HepG2 (cell line): ENCODE results near the gene SYCP2L. TPM values are rescaled to one million over a fixed set of nuclear protein-coding genes. Genes with fewer than 3 reads are reported as not detected.

ENCODE experiments used
- AKNA ChIP-seq: sonication (generic); formaldehyde crosslinking; IDR thresholded peaks from 2 replicates; pipeline ENCODE4 v1.4.0; 2020; ENCODE audit warnings: missing genetic modification reagents, borderline replicate concordance
- FOSL1 ChIP-seq: sonication (generic); formaldehyde crosslinking; IDR thresholded peaks from 2 replicates; pipeline ENCODE4 v1.9.0; 2021; ENCODE audit warnings: missing genetic modification reagents, borderline replicate concordance
- HNRNPK ChIP-seq: fragments of 200-400 bp; formaldehyde crosslinking; IDR thresholded peaks from 2 replicates; pipeline ENCODE4 v1.6.1; 2018; ENCODE audit warnings: low read length, low read depth, moderate library complexity, mild to moderate bottlenecking; ENCODE audit not compliant: poor library complexity, severe bottlenecking
- JDP2 ChIP-seq: sonication (generic); formaldehyde crosslinking; IDR thresholded peaks from 2 replicates; pipeline ENCODE4 v1.8.1; 2022; ENCODE audit warnings: missing genetic modification reagents, borderline replicate concordance
- KDM5A ChIP-seq: fragments of 200-600 bp; sonication (generic); IDR thresholded peaks from 2 replicates; pipeline ENCODE4 v1.7.0; 2018; ENCODE audit warnings: antibody characterized with exemption, mild to moderate bottlenecking, low read length, borderline replicate concordance
- KMT2A ChIP-seq: sonication (generic); formaldehyde crosslinking; IDR thresholded peaks from 2 replicates; pipeline ENCODE4 v1.4.0; 2020; ENCODE audit warnings: missing genetic modification reagents
- MIER3 ChIP-seq: IDR thresholded peaks from 2 replicates; pipeline ENCODE4 v1.6.1; 2016; ENCODE audit warnings: missing compliant biosample characterization, borderline replicate concordance
- NAIF1 ChIP-seq: sonication (generic); formaldehyde crosslinking; IDR thresholded peaks from 2 replicates; pipeline ENCODE4 v1.5.0; 2020; ENCODE audit warnings: mild to moderate bottlenecking, missing genetic modification reagents, borderline replicate concordance
- NCOR1 ChIP-seq: fragments of 200-600 bp; sonication (generic); IDR thresholded peaks from 2 replicates; pipeline ENCODE4 v1.7.0; 2017; ENCODE audit warnings: antibody characterized with exemption, low read length, borderline replicate concordance
- PTBP1 ChIP-seq: fragments of 200-400 bp; formaldehyde crosslinking; IDR thresholded peaks from 2 replicates; pipeline ENCODE4 v1.6.1; 2018; ENCODE audit warnings: low read length, low read depth; ENCODE audit not compliant: poor library complexity, severe bottlenecking
- USF2 ChIP-seq, 2 experiments: sonication (generic) in 1 of 2; formaldehyde crosslinking in 1 of 2; IDR thresholded peaks; 2 replicates each; pipeline versions ENCODE4 v1.5.1 to v1.6.1; 2011 to 2020; ENCODE audit warnings: borderline replicate concordance in 1 of 2, low read depth in 1 of 2, low read length in 1 of 2, mild to moderate bottlenecking in 1 of 2, missing genetic modification reagents in 1 of 2, moderate library complexity in 1 of 2
- ZGPAT ChIP-seq: IDR thresholded peaks from 2 replicates; pipeline ENCODE4 v1.6.1; 2016; ENCODE audit warnings: mild to moderate bottlenecking
- polyA plus RNA-seq, 8 experiments: library from polyadenylated mRNA; depleted of rRNA in 3 of 8; stranded (reverse) in 7 of 8; unstranded in 1 of 8; fragments of >200 nt; fragmentation: Illumina TruSeq in 4 of 8; extraction: Trizol in 4 of 8; gene quantifications; 2 replicates each; pipeline versions ENCODE4 v1.2.1 to v1.2.3, GENCODE V29; 2011 to 2016; ENCODE audit warnings: low read depth in 4 of 8, missing spikeins in 1 of 8, mixed read lengths in 1 of 8; ENCODE audit not compliant: insufficient read depth in 1 of 8
- total RNA-seq, 5 experiments: library from RNA; depleted of rRNA; stranded (reverse); fragments of >200 nt; fragmentation: Illumina TruSeq; extraction: Trizol; gene quantifications; 2 replicates each; pipeline ENCODE4 v1.2.3, GENCODE V29; 2016; ENCODE audit warnings: low read depth in 1 of 5
- TF ChIP-seq, protein P1 (sequence below): sonication (generic); formaldehyde crosslinking; IDR thresholded peaks from 2 replicates; pipeline ENCODE4 v1.8.0; 2022; ENCODE audit warnings: missing genetic modification reagents, mild to moderate bottlenecking, inconsistent platforms, borderline replicate concordance
- TF ChIP-seq, protein P2 (sequence below): IDR thresholded peaks from 2 replicates; pipeline ENCODE4 v1.6.1; 2012; ENCODE audit warnings: low read length, improper control_type of control experiment

SYCP2L gene
- total and polyA plus RNA-seq, 2 of the 13 experiments (the other 11 are each of a cell fraction or from before 2014, with no cell fraction given) = 0.22 to 0.54 TPM

- TF ChIP-seq USF2 (IDR thresholded peaks at IDR 0.05; ENCODE audit: low read depth, low read length) = no peak
- no peak for TF ChIP-seq USF2 (CRISPR knock-in tag; IDR thresholded peaks at IDR 0.05; ENCODE audit: borderline replicate concordance)
- TF ChIP-seq ZGPAT (CRISPR knock-in tag) = peak; percentile 47
- TF ChIP-seq AKNA (CRISPR knock-in tag) = no peak
- TF ChIP-seq KMT2A (CRISPR knock-in tag) = no peak
- TF ChIP-seq, protein P1, sequence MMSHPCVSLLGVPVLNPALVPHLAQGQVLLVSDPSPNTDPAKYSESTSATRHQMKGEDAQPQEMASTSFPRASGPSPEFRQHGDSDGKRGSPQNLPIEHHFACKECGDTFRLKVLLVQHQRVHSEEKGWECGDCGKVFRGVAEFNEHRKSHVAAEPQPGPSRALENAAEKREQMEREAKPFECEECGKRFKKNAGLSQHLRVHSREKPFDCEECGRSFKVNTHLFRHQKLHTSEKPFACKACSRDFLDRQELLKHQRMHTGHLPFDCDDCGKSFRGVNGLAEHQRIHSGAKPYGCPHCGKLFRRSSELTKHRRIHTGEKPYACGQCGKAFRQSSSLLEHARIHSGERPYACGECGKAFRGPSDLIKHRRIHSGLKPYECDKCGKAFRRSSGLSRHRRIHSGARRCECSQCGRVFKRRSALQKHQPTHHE (CRISPR knock-in tag) = no peak
- TF ChIP-seq NAIF1 (CRISPR knock-in tag) = no peak
- TF ChIP-seq HNRNPK = no peak
- no peak for TF ChIP-seq JDP2
- TF ChIP-seq NCOR1 = peak; percentile 36; the same call in 1 of the 2 replicates
- no peak for TF ChIP-seq PTBP1
- TF ChIP-seq KDM5A = 0 out of 2 replicates have a peak, but pooled peaks have one; percentile 41
- TF ChIP-seq, protein P2, sequence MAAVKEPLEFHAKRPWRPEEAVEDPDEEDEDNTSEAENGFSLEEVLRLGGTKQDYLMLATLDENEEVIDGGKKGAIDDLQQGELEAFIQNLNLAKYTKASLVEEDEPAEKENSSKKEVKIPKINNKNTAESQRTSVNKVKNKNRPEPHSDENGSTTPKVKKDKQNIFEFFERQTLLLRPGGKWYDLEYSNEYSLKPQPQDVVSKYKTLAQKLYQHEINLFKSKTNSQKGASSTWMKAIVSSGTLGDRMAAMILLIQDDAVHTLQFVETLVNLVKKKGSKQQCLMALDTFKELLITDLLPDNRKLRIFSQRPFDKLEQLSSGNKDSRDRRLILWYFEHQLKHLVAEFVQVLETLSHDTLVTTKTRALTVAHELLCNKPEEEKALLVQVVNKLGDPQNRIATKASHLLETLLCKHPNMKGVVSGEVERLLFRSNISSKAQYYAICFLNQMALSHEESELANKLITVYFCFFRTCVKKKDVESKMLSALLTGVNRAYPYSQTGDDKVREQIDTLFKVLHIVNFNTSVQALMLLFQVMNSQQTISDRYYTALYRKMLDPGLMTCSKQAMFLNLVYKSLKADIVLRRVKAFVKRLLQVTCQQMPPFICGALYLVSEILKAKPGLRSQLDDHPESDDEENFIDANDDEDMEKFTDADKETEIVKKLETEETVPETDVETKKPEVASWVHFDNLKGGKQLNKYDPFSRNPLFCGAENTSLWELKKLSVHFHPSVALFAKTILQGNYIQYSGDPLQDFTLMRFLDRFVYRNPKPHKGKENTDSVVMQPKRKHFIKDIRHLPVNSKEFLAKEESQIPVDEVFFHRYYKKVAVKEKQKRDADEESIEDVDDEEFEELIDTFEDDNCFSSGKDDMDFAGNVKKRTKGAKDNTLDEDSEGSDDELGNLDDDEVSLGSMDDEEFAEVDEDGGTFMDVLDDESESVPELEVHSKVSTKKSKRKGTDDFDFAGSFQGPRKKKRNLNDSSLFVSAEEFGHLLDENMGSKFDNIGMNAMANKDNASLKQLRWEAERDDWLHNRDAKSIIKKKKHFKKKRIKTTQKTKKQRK = no peak
- TF ChIP-seq MIER3 (CRISPR knock-in tag) = peak; percentile 52; the same call in 1 of the 2 replicates
- TF ChIP-seq FOSL1 = no peak
Measured at GRCh38 chr6:10951675-10952282, 64.9 kb downstream of the SYCP2L start (continued).
